Loucy (cell line): ENCODE data around the gene JUP.

Source experiments
- EZH2phosphoT487 ChIP-seq: fragments of 200-600 bp; IDR thresholded peaks from 2 replicates; pipeline ENCODE4 v1.6.1; 2018; ENCODE audit warnings: antibody characterized with exemption, mild to moderate bottlenecking, moderate library complexity, borderline replicate concordance
- TF ChIP-seq, protein P1 (sequence below): fragments of 200-600 bp; sonication (generic); conservative IDR thresholded peaks from 2 replicates; pipeline ENCODE4 v1.5.1; 2014; ENCODE audit warnings: mild to moderate bottlenecking, antibody characterized with exemption, low read length

DNA sequence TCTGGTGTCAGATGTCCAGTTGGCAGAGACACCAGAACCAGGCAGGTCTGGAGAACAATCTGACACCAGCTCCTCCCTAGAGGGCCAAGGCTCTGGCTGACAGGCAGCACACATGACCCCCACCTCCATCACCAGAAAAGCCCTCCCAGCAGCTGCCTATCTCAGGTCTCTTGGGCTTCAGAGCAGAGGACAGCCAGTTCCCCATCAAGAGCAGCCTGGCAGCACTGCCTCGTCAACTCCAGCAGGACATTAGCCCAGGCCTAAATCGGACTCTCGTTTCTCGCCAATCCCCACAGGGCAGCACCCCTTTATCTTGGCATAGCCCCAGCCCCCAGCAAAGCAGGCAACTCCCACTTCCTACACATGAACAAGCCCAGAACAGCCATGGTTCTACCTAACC is 4.4 kb downstream of the JUP start:
- TF ChIP-seq, protein P1, sequence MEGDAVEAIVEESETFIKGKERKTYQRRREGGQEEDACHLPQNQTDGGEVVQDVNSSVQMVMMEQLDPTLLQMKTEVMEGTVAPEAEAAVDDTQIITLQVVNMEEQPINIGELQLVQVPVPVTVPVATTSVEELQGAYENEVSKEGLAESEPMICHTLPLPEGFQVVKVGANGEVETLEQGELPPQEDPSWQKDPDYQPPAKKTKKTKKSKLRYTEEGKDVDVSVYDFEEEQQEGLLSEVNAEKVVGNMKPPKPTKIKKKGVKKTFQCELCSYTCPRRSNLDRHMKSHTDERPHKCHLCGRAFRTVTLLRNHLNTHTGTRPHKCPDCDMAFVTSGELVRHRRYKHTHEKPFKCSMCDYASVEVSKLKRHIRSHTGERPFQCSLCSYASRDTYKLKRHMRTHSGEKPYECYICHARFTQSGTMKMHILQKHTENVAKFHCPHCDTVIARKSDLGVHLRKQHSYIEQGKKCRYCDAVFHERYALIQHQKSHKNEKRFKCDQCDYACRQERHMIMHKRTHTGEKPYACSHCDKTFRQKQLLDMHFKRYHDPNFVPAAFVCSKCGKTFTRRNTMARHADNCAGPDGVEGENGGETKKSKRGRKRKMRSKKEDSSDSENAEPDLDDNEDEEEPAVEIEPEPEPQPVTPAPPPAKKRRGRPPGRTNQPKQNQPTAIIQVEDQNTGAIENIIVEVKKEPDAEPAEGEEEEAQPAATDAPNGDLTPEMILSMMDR = no peak
- TF ChIP-seq EZH2phosphoT487 = no peak
